Limb (tissue), 2 donors: ENCODE results near the gene GMDS.

ENCODE experiments used
- DNase-seq, 2 donors: peaks; one replicate each; pipeline ENCODE4 v3.0.0-alpha.2; 2016; ENCODE audit errors: extremely low spot score in 2 of 2

Gene GMDS

DNA sequence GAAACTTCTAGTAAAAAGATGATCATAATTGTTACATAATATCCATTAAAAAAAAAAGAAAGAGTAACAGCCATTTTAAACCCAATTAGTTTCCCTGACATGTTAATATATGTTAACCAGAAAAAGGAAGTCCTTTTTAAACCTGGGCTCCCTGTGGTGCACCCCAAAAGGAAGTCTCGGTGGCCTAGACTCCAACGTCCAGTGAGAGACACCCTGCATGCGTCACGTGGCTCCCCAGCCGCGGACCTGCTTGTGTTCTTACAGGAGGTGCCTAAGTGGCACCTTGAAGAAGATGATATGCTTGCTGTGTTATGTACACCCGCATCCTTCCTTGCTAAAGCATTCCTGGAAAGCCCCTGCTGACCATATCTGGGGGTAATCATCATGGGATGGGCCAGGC, 585.6 kb downstream of the GMDS start:
- no peak for DNase-seq

DNA sequence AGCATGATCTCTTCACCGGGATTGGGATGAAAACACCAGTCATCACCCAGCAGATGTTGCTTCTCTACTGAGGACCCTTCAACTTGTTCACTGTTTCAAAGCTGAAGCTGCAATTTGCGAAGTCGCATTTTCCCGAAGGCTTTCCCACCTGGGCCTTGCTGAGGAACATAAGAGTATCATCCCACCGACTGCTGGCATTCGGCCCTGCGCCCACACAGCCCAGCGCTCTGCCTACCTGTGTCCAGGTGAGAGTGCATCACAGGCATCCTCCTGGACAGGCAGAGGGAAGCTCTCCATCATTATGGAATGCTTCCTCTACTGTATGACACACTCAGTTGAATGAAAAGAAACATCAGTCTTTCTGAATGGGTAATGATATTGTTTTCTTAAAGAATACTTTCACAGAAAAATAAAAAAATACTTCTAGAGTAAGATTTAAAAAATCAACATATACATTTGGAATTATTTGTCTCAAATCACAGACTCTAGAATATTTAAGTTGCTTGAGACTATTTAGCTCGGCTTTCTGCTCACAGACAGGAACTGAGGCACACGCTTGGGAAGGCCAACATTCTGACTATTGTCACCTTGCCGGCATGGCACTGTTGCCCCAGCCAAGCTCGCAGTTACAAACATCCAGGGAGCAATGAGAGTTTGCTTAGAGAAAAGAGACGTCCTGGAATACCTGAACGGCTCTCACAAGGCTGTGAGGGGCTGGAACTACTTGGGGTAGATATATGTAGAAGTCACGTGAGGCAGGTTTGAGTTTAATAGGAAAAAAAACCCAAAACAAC, 587.0 kb downstream of the GMDS start:
- no peak for DNase-seq

DNA sequence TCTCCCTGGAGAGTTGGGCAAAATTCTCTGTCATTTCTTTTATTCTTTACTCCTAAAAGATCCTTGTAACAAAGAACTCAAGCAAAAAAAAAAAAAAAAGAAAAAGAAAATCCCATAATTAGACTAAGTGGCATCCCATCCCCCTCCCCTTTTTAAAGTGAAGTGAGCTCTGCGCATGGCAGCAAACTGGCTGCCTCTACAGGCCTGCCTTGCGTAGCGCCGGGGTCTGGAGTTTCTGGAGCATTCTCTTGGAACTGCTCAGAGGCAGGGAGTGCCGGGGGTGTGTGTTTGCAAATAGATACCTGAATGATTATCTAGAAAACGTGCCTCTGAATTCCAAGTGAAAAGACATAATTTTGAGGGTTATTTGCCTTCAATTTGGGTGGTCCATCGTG, 587.6 kb downstream of the GMDS start:
- DNase-seq = no peak

DNA sequence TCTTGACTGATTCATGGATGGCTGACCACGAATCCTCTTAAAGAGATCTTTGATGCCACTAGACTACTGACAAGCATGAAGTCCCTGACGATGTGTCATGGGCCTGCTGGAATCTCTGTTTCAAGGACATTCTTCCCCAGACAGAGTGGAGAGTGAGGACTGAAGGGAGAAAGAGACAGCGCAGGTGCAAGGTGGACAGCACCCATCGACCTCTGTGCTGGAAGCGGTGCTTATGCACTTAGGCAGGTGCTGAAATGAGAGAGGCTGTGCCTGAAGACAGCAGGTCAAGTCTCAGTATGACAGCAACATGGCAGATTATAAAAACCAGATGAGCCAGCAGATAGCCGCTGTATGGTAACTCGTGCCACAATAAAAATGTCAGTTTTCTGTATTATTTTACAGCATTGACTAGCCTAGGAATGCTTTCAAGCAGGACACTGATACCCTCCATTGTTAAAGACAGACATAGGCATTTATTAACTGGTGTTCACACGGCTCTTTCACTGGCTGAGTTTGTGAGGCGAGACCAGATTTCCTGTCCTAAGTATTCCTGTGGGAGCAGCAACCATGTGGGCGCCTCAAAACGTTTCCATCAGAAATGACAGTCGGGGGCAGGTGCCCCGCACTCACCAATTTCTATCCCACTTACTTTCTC, 588.2 kb downstream of the GMDS start:
- no peak for DNase-seq

DNA sequence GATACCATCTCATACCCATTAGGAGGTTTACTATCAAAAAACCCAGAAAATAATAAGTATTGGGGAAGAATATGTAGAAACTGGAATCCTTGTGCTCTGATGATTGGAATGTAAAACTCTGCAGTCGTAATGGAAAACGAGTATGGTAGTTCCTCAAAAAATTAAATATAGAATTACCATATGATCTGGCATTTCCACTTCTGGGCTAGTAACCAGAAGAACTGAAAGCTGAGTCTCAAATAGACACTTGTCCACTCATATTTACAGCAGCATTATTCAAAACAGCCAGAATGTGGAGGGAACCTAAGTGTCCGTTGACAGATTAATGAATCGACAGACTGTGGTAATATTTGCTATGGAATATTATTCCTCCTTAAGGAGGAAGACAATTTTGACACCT, 591.4 kb downstream of the GMDS start:
- DNase-seq = no peak

DNA sequence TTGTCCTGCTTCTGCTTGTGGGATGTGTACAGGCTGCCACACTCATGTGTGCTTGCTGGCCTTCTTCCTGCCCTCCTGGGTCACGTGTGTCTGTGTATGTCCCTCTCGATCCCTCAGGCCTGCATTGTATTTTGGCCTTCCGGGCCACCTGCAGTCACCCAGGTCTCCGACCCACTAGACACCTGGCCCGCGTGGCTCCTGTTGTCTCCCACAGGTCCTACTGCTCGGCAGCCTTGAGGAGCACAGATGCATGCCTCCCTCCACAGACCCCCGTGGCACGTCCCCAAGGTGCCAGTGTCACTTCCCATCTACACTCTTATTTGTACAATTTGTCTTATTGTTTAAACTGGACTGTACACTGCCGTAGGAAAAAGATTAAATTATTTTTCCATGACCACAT, 592.6 kb downstream of the GMDS start:
- DNase-seq = no peak

DNA sequence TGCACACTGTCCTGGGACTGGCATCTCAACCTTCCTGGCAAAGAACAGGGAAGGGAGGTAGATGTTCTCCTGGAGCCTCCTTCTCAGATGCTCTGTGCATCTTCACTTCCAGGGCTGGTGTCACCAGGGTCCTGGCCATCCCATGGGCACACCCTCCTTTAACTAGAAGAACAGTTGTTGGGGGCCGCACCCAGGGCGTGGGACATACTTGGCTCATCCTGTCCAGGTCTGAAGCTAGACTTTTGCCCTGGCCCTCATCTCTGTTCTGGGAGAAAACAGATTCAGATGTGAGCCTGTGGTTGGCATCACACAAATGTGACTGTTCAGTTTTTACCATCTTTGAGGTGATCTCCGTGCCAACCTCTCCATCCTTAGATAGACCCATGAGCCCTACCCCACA, 594.0 kb downstream of the GMDS start:
- DNase-seq = no peak

DNA sequence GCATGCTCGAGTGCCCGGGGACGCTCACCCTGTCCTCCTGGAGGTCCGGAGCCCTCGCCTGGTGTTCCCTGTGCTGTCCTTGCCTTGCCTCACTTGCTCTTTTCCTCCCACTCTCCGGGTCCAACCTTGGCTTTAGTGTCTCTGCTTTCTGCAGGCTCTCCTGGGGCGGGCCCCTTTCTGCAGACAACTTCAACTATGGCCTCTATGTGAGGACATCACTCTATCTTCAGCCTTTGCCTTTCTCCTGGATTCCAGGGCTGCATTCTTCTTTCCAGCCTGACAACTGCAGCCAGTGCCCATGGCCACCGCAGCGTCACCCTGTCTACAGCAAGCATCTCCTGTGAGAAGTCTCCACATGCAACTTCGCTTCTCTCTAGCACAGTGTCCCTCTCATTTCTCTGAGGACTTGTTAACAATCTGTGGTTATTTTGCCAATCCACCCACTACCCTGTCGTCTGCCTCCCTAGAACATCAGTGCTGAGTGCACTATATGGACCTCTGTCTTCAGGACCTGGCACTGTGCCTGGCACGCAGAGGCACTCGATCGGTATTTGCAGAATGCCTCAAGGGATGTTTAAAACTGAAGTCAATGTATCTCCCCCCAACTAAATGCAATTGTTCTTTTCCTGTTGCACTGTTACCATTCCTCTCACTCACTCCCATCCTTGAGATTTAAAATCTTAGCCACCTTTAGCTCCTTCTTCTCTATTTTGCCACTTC, 599.8 kb downstream of the GMDS start:
- DNase-seq = no peak

DNA sequence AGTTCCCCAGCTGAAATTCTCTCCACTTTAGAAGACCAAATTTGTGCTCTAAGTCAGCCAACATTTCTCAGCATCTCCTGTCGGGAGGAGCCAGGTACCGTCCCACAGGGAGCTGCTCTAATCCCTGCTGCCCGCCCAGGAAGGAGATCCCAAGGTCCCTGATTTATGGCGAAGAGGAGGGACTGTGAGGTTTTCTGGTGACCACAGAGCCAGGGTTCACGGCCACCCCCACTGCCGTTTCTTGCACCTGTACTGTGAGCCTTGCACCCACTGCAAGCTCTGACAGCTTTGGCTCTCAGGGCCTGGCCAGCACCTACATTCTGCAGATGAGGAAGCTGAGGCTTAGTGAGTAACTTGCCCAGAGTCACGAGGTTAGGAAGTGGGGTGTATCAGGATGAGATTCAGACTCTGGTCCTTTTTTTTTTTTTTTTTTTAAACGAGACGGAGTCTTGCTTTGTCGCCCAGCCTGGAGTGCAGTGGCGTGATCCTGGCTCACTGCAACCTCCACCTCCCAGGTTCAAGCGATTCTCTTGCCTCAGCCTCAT, 600.8 kb downstream of the GMDS start:
- no peak for DNase-seq

DNA sequence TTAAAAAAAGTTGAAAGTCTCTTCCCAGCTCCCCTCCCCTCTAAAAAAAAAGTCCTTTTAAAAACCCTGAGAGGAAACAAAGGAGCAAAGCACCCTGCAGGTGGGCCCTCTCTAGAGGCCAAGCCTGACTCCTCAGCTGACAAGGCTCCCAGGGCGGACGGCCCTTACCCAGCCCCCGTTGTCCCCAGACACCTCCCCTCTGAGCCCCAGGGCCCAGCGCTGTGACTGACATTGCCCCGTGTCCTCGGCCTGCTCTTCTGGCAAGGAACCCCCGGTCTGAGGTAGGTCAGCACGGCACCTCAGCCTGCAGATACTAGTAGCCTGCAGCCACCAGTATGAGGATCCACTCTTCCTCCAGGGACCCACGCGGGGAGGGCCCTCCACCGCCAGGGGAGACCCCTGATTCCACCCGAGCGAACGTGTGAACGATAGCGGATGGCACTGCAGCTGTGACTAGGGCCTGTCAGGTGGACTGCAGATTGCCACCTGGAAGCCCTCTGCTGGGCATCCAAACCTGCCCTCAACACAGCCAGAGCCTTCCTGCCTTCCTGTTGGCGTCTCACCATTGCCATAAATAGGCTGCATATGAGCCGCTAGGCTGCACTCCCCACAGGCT, 601.5 kb downstream of the GMDS start:
- DNase-seq = no peak

DNA sequence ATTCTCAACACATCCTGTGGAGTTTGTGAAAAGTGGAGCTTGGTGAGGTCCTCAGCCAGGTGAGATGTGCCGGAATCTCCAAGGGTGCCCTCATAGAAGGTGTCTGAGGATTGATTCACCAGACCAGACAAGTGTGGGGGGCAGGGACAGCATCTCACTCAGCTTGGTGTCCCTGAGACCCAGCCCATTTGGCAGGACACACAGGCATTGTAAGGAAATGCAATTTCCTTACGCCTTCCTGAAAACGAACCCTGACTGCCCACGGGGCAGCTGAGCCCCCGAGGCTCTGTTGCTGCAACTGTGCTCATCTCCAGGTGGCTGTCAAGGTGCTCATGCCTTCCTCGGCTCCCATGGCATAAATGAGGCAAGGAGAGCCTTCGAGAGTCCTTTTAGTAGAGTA, 602.3 kb downstream of the GMDS start:
- DNase-seq = no peak

DNA sequence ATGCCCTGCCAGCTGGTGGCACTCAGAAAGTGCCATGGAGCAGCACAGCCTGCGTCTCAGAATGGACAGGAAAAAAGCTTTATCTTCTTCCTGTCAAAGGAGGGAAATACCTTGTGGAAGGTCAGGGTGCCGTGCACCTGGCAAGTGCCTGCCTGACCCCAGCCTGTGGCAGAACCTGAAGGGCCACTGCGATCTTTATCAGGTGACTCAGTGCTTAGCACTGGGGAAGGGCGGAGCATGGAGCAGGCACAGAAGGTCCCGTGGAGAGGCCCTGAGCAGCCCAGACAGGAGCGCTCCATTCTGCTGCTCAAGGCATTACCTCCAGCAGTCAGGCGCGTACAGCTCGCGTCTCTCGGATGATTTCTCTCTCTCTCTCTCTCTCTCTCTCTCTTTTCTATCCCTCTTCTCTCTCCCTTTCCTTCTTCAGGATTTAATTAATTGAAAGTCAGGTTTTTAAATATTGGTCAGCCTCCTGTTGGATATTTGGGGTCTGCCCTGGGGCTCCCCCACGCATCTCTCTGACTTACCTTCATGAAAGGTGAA, 604.0 kb downstream of the GMDS start:
- no peak for DNase-seq

DNA sequence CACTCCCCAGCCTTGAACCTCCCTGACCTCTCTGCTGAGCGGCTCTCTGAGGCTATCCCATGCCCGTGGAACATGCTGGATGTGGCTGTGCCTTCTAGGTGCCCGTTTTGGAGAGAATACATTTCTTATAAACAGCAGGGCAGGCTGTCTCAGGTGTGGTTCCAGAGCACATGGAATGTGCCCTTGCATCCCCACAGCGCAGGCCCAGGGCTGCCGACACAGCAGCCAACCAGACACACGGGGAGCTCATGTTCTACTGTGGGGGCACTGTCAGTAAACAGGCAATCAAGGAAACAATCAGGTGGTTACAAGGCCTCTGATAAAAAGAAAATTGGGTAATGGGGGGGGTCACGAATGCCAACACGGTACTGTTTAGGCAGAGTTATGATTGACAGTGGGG, 604.9 kb downstream of the GMDS start:
- DNase-seq = no peak

DNA sequence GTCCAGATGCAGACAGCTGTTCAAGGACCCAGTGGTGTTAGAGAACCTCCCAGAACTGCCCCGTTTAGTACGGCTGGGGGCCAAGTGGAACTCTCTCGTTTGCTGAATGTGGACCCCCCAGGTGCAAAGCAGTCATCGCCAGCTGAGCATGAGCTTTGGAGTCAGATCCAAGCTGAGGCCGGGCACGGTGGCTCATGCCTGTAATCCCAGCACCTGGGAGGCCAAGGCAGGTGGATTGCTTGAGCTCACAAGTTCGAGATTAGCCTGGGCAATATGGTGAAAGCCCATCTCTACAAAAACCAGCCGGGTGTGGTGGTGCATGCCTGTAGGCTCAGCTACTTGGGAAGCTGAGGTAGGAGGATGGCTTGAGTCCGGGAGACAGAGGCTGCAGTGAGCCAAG, 606.0 kb downstream of the GMDS start:
- DNase-seq = no peak

DNA sequence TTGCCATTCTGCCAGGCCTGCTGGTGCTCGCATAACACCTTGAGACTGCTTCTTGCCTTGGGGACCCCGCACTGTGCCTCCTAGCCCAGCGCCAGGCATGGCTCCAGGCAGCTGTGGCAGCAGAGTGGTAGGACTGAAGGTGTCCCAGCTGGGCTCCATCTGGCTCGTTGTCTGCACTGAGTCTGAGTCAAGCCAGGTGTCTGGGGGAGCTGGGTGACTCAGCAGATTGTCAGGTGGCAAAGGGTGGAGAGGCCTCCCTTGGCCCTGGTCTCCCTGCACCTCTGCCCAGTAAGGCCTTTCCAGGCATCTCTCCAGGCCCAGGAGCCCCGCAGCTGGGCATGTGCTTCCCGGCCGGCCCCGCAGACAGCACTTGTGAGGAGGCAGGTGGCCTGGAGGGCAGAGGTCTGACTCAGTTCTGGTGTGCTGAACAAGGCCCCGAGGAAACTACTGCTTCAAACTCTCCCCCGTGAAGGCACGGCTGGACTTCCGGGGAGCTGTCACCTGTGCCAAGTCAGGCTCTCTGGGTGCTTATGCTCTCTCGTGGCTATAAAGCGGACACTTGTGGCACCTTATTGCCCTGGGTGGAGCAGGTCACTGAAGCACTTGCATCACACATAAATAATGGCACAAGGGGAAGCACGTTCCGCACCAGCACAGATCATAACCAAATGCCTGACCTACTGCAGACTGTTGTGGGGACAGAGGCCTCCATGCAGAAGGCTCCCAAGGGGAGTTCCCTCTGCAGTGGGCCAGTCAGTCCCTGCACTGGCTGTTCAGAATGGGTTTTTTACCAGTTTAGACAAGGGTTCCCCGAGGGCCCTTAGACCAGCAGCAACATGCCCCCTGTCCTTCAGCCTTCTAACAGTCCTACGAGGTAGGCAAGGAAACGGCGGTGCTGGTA, 608.2 kb downstream of the GMDS start:
- DNase-seq = no peak

DNA sequence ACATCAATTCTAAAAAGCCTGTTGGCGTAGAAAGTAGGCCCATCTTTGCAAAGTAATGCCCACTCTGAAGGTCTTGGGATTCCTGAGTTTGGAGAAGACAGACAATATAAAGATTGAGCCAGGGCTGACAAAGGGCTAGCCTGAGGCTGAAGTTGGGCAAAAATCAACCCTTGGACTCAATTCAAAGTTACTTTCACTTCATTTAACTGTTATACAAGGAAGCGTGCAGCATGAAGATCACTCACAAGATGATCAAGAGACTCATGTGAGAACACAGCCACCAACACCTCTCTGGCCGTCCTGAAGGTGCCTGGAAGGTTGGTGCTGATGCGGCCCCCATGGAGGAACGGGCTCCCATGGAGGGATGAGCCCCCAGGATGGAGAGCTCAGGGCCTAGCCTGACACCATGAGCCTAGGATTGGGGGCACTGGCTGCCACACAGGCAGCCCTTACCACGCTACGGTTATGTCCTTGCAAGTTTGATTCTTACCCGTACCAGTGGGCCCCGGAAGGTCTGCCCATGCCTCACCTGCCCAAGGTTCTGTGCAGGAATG, 609.1 kb downstream of the GMDS start:
- DNase-seq = no peak

DNA sequence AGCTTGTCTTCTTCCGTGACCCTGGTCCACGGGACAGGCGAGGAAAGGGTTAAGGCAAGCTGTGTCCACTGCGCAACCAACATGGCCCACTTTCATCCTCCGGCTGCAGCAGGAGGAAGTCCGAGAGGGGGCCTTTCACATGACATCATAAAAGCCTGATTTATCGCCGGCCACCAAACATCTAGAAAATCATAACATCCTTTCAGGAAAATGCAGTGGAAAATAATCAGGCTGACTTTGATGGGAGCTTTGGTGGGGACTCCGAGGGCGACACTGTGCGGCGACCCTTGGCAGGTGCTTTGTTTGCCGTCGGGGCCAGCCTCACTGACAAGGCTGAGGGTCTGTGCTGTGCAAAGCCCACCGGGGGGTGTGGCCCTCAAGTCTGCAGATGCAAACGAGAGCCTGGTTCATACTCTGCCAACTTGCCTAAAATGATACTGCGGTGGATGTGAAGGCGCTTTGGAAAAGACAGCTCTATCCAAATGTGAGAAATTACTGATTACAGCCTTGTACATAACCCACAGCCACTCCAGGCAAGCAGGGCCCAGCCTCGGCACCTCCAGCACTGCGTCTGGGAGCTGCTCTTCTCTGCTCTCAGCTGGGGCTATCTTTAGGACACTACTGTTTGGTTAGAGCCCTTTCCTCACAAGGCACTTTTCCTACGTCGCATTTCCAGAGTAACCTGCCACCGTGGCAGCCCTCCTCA, 609.9 kb downstream of the GMDS start:
- no peak for DNase-seq

DNA sequence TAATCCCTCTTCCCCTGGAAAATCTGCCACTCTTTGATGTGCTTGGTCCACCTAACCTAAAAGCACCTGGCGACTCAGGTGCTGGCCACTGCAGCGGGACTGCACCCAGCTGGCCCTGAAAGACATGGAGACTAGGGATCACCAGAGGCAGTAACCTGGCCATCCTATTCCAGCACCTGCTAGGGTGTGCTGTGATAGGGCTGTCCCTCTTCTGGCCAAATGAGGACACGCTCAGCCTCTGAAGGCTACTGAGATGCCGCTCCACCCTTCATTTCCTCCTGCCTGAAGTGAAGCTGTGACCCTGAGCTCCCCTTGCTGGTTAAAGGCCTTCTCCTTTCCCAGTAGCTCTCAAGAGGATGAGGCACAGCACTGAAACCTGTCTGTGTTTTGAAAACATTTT, 611.3 kb downstream of the GMDS start:
- no peak for DNase-seq

DNA sequence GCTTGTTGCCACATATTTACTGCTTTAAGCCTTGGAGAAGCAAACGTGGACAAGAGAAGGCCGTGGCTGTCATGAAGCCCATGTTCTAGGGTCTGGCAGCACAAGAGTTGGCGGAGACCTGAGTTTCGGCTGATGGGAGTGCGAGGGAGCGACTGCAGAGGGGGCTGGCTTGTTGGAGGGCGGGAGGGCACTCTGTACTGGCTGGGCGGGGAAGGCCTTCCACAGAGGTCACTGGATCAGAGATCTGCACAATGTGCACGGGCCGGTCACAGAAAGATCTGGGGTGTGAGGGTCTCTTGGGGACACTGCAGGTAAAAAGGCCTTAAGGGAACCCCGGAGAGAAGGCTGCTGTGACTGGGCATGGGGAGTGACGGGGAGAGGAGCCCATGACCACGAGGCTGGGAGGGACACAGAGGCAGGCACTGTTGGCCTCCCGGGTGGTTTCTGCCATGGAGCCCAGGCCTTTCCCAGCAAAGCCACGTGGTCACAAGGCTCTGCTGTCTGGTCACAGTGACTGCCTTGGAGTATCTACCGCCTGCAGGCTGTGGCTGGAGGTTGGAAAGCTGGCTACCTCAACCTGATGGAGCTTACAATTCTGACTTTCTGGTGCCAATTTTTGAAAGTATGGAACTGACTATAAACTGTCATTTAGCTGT, 611.9 kb downstream of the GMDS start:
- no peak for DNase-seq
